GM19455 (cell line): ENCODE results near the gene UHRF1.
"Not testable (repeated sequence)": the region's sequence is repeated elsewhere in the genome, so short reads cannot be mapped to it uniquely, and the experiment has no call there.

Experiments used
- ATAC-seq: cut with Tn5 transposase; IDR thresholded peaks from one replicate; pipeline ENCODE4 v1.9.1; 2021; ENCODE audit not compliant: unreplicated experiment

UHRF1 gene

GRCh38 chr19:4933528-4933927 is 24.2 kb downstream of the UHRF1 start:
- no peak for ATAC-seq

GRCh38 chr19:4935444-4935843 is 26.1 kb downstream of the UHRF1 start:
- ATAC-seq, result no peak

- ATAC-seq, result no peak
These were observed 27.8 kb downstream of the UHRF1 start for GRCh38 chr19:4937060-4937459.

- not testable (repeated sequence) for ATAC-seq
These were observed 29.2 kb downstream of the UHRF1 start for GRCh38 chr19:4938461-4938860.

- ATAC-seq, result no peak
These were observed 30.2 kb downstream of the UHRF1 start for GRCh38 chr19:4939466-4939865.

GRCh38 chr19:4941638-4942169 is 32.4 kb downstream of the UHRF1 start:
- not testable (repeated sequence) for ATAC-seq

- not testable (repeated sequence) for ATAC-seq
These were observed 41.3 kb downstream of the UHRF1 start for GRCh38 chr19:4950650-4951049.

- ATAC-seq, result no peak
These were observed 42.4 kb downstream of the UHRF1 start for GRCh38 chr19:4951656-4952055.

- ATAC-seq, result no peak
These were observed 43.6 kb downstream of the UHRF1 start for GRCh38 chr19:4952945-4953344.

GRCh38 chr19:4954320-4955149 is 45.2 kb downstream of the UHRF1 start:
- not testable (repeated sequence) for ATAC-seq

- ATAC-seq, result no peak
These were observed 46.0 kb downstream of the UHRF1 start for GRCh38 chr19:4955274-4955673.

- no peak for ATAC-seq
These were observed 48.7 kb downstream of the UHRF1 start for GRCh38 chr19:4957981-4958380.

- no peak for ATAC-seq
These were observed 52.9 kb downstream of the UHRF1 start for GRCh38 chr19:4962085-4962619.

- no peak for ATAC-seq
These were observed 55.8 kb downstream of the UHRF1 start for GRCh38 chr19:4965061-4965460.

GRCh38 chr19:4966591-4966990 is 57.3 kb downstream of the UHRF1 start:
- ATAC-seq, result no peak

GRCh38 chr19:4967738-4968461 is 58.6 kb downstream of the UHRF1 start:
- no peak for ATAC-seq

GRCh38 chr19:4968462-4969291 is 59.4 kb downstream of the UHRF1 start, which contains the start of gene KDM4B:
TSS of gene KDM4B (plus strand) at chr19:4969113. CDS start at chr19:5032891, 63,778 bp downstream.
- ATAC-seq, result peak; percentile 91

GRCh38 chr19:4969292-4969771 is 60.0 kb downstream of the UHRF1 start:
- ATAC-seq, result no peak

GRCh38 chr19:4969772-4970531 is 60.7 kb downstream of the UHRF1 start:
- ATAC-seq, result no peak
